B cell (primary cell): ENCODE results near the gene NELL1.

Source experiments
- CTCF ChIP-seq: fragments of 200-600 bp; IDR thresholded peaks from one replicate; pipeline ENCODE4 v1.8.0; 2022; ENCODE audit warnings: antibody characterized with exemption, mild to moderate bottlenecking
- EZH2 ChIP-seq: IDR thresholded peaks from 2 replicates; pipeline ENCODE4 v1.6.1; 2012; ENCODE audit warnings: borderline replicate concordance, low read depth, mild to moderate bottlenecking, moderate library complexity, low read length; ENCODE audit not compliant: insufficient read depth, poor library complexity, severe bottlenecking

- no peak for TF ChIP-seq EZH2
- no peak for TF ChIP-seq CTCF
Observed at GRCh38 chr11:21566521-21567117, 897.2 kb downstream of the NELL1 start.
